Stimulated activated effector memory CD8-positive, alpha-beta T cell treated with anti-CD3 and anti-CD28 coated beads, Interleukin-12 subunit alpha, Interleukin-12 subunit beta, amount 100 ng/mL, for 72 hours (primary cell): ENCODE measurements around the gene ZC3H7A.
"Not testable (repeated sequence)": the region's sequence is repeated elsewhere in the genome, so short reads cannot be mapped to it uniquely, and the experiment has no call there.

ENCODE experiments used
- ATAC-seq: fragments of 150-1000 bp; cut with Tn5 transposase; 2 replicates; pipeline ENCODE4 v1.10.0; 2021
- DNase-seq, 2 donors: peaks; one replicate each; pipeline ENCODE4 v3.0.0; 2021 to 2022; ENCODE audit warnings: low spot score in 2 of 2
- H3K27ac Mint-ChIP-seq: one replicate; pipeline ENCODE4 v1.8.0; 2022; ENCODE audit warnings: mild to moderate bottlenecking, mixed read lengths
- H3K36me3 Mint-ChIP-seq: one replicate; pipeline ENCODE4 v1.8.0; 2022; ENCODE audit warnings: mild to moderate bottlenecking, mixed read lengths
- H3K4me1 Mint-ChIP-seq: one replicate; pipeline ENCODE4 v1.8.0; 2022; ENCODE audit warnings: mixed read lengths
- H3K4me3 Mint-ChIP-seq: one replicate; pipeline ENCODE4 v1.8.0; 2022; ENCODE audit warnings: mild to moderate bottlenecking, mixed read lengths
- H3K9me3 Mint-ChIP-seq: one replicate; pipeline ENCODE4 v1.8.0; 2022; ENCODE audit warnings: mixed read lengths

The ZC3H7A gene

DNA sequence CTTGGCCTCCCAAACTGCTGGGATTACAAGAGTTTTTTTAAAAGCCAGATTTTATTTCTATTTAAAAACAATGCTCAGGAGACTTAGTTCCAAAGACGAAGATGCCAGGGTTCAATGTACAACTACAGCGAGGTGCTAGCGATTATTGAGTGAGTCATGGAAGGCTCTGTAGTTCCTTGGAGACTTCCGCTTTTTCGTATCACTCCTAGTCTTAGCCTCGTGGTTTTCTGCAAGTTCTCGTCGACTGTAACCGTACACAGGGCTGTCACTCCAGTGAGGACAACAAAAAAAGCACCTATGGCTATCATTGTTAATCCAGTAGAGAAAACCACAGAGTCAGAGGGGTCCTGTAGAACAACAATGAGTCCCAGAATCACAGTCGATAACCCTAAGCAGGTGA, 22.7 kb upstream of the ZC3H7A start:
- no peaks in the 10 kb centered on the region for H3K9me3 Mint-ChIP-seq
- H3K27ac Mint-ChIP-seq = no peak overlapping the region
- ATAC-seq = no peak
- DNase-seq = no peak
- H3K36me3 Mint-ChIP-seq = no peaks in the 10 kb centered on the region
- H3K4me3 Mint-ChIP-seq = no peak overlapping the region
- no peaks in the 10 kb centered on the region for H3K4me1 Mint-ChIP-seq

DNA sequence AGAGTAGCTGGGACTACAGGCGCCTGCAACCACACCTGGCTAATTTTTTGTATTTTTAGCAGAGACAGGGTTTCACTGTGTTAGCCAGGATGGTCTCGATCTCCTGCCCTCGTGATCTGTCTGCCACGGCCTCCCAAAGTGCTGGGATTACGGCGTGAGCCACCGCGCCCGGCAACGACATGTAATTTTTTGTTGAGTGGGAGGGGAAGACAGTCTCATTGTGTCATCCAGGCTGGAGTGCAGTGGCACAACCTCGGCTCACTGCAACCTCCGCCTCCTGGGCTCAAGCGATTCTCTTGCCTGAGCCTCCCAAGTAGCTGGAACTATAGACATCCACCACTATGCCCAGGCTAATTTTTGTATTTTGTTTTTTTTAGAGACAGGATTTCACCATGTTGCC, 21.9 kb upstream of the ZC3H7A start:
- H3K4me1 Mint-ChIP-seq, H3K27ac Mint-ChIP-seq, H3K36me3 Mint-ChIP-seq: not testable (repeated sequence)

DNA sequence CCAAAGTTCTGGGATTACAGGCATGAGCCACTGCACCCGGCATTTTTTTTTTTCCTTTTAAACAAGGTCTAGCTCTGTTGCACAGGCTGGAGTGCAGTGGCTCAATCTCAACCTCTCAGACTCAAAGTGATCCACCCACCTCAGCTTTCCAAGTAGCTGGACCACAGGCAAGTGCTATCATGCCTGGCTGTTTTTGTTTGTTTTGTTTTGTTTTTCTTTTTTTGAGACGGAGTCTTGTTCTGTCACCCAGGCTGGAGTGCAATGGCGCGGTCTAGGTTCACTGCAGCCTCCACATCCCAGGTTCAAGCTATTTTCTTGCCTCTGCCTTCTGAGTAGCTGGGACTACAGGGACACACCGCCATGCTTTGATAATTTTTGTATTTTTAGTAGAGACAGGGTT, 19.1 kb upstream of the ZC3H7A start:
- ATAC-seq (no peak), DNase-seq (no peak)
- Mint-ChIP-seq H3K4me1 (no peaks in the 10 kb centered on the region), H3K4me3 (no peak overlapping the region), H3K36me3 (no peaks in the 10 kb centered on the region), H3K27ac (no peak overlapping the region), H3K9me3 (no peaks in the 10 kb centered on the region)

More for the DNA sequence above, 21.9 kb upstream of the ZC3H7A start:
- ATAC-seq, H3K4me3 Mint-ChIP-seq, H3K9me3 Mint-ChIP-seq, DNase-seq: not testable (repeated sequence)

DNA sequence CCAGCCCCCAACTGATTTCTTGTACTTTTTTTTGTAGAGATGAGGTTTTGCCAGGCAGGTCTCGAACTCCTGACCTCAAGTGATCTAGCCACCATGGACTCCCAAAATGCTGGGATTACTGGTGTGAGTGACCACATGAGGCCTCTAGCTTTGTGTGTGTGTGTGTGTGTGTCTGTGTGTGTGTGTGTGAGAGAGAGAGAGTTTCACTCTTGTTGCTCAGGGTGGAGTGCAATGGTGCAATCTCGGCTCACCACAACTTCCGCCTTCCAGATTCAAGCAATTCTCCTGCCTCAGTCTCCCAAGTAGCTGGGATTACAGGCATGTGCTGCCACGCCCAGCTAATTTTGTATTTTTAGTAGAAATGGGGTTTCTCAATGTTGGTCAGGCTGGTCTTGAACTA, 17.7 kb upstream of the ZC3H7A start:
- not testable (repeated sequence) for H3K36me3 Mint-ChIP-seq, H3K4me3 Mint-ChIP-seq, H3K4me1 Mint-ChIP-seq, DNase-seq, H3K27ac Mint-ChIP-seq, ATAC-seq, H3K9me3 Mint-ChIP-seq

DNA sequence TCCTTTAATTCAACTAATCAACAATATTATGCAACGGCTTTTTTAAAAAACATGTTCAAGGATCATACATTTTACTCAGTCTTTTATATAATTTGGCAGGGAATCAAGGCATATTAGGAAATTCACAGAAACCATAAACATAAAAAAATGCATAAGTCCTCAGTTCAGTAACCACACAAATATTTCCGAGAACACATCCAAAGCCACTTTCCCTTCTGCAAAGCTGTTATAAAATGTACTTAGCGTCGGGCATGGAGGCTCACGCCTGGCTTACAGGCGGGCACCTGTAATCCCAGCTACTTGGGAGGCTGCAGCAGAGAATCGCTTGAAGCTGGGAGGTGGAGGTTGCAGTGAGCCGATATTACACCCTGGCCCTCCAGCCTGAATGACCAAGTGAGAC, 9.7 kb upstream of the ZC3H7A start:
- Mint-ChIP-seq H3K4me1 (peaks cover 12% of the 10 kb centered on the region), H3K4me3 (no peak overlapping the region), H3K36me3 (no peaks in the 10 kb centered on the region), H3K27ac (no peak overlapping the region), H3K9me3 (no peaks in the 10 kb centered on the region)
- DNase-seq = no peak
- ATAC-seq = no peak

DNA sequence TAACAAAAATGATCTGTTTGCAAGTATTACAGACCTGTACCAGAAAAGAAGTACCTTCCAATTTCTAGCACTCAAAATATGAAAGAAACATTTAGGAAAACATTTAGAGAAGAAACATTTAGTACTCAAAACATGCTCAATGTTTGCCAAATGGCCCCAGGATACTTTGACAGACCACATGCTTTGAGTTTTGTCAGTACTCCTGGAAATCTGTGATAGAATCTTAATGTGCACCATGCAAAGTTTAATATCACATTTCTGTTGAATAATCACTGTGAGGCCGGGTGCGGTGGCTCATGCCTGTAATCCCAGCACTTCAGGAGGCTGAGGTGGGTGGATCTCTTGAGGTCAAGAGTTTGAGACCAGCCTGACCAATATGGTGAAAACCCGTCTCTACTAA, 8.5 kb upstream of the ZC3H7A start:
- ATAC-seq (no peak), DNase-seq (no peak)
- Mint-ChIP-seq H3K9me3 (no peaks in the 10 kb centered on the region), H3K36me3 (no peaks in the 10 kb centered on the region), H3K4me1 (peaks cover 16% of the 10 kb centered on the region), H3K27ac (no peak overlapping the region), H3K4me3 (no peak overlapping the region)

DNA sequence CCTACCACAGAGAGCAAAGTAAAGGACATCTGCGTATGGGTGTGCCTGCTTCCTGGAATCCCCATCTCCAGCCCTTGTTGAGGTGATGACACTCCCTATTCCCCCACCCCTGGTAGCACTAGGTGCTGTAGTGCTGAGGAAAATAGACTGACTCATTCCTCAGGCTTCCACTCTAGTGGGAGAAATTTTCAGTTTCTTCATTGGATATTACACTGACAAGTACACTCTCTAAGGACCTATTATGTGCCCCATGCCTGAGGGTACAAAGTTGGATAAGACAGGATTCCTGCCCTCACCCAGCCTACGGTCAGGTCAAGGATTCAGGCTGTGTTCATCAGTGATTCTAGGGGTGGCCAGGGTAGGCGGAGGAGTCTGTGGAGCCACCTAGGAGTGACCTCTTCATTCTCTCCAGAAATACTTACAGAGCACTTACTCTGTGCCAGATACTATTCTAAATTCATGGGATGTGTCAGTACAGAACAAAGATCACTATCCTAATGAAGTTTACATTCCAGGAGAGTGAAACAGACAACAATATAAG, 4.5 kb upstream of the ZC3H7A start:
- Mint-ChIP-seq H3K27ac (peak overlapping the region; percentile 15), H3K4me1 (peaks cover 39% of the 10 kb centered on the region), H3K9me3 (no peaks in the 10 kb centered on the region), H3K4me3 (no peak overlapping the region), H3K36me3 (peaks cover 1% of the 10 kb centered on the region)
- DNase-seq (no peak), ATAC-seq (no peak)

DNA sequence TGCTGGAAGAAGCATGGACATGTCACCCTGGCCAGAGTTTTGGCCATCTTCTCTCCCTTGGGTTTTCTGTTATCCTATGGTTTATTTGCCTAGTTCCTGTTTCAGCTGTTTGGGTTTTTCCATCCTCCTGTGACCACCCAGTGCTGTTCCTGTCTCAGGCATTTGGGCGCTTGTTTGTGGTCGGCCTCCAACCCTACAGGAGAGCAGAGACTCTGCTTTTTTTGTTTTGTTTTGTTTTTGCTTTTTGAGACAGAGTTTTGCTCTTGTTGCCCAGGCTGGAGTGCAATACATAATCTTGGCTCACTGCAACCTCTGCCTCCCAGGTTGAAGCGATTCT, 3.3 kb upstream of the ZC3H7A start:
- Mint-ChIP-seq H3K4me3 (peak overlapping the region; percentile 90), H3K36me3 (peaks cover 13% of the 10 kb centered on the region), H3K9me3 (no peaks in the 10 kb centered on the region), H3K4me1 (peaks cover 45% of the 10 kb centered on the region), H3K27ac (peak overlapping the region; percentile 91)
- ATAC-seq (no peak), DNase-seq (no peak)

DNA sequence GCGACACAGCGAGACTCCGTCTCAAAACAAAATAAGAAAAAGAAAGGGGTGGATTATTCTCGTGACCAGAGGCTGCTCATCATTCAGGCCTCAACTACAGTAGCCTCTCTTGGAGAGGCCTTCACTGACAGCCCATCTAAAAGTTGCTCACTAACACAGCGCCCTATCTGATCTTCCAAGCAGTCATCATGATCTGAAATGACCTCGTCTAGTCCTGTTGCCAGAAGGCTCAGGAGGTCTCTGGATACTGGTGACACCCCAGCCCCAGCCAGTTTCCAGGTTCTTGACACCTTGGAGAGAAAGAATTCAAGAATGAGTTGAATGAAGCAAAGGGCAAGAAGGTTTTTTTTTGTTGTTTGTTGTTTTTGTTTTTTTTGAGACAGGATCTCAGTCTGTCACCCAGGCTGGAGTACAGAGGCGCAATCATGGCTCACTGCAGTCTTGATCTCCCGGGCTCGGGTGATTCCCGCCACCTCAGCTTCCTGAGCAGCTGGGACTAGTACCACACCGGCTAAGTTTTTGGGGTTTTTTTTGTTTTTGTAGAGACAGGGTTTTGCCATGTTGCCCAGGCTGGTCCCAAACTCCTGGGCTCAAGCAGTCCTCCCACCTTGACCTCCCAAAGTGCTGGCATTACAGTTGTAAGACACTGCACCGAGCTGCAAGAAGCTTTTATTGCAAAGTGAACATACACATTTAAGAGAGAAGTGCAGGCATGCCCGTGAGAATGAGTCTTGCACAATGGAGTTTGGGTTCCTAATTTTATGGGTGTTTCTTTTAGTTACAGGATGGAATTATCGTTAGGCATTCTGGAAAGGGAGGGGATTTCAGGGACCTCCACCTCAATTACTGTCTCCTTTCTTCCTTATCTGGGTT, 2.7 kb upstream of the ZC3H7A start:
- Mint-ChIP-seq H3K9me3 (no peaks in the 10 kb centered on the region), H3K27ac (peak overlapping the region; percentile 91), H3K4me1 (peaks cover 52% of the 10 kb centered on the region), H3K36me3 (peaks cover 20% of the 10 kb centered on the region), H3K4me3 (peak overlapping the region; percentile 90)
- ATAC-seq = no peak
- DNase-seq = no peak

DNA sequence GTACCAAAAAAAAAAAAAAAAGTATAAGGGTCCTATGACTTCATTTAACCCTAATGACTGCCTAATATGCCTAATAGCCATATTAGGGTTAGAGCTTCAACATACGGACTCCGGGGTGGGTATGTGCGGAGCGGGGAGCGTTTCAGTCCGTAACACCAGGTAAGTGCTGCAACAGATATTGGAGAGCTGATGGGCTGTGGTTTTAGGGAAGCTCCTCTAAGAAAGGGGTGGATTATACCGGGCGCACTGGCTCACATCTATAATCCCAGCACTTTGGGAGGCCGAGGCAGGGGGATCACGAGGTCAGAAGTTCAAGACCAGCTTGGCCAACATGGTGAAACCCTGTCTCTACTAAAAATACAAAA, 1.9 kb upstream of the ZC3H7A start:
- Mint-ChIP-seq H3K4me1 (peaks cover 59% of the 10 kb centered on the region), H3K36me3 (peaks cover 27% of the 10 kb centered on the region), H3K27ac (peak overlapping the region; percentile 91), H3K4me3 (peak overlapping the region; percentile 90), H3K9me3 (no peaks in the 10 kb centered on the region)
- ATAC-seq = no peak
- DNase-seq = no peak

DNA sequence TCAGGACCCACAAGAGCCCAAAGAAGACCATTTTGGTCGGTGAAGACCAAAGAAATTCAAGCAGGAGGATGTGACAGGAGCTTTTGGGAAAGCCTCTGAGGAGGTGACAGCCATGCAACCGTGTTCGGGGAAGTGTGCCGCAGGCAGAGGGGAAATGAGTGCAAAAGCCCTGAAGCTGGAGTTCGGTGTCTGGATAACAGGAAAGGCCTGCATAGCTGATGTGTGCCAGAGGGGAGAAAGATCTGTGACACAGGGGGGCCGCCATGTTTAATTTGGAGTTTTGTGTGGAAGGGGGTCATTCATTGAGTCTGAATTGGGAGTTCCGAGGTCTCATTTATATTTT, 870 bp upstream of the ZC3H7A start:
- Mint-ChIP-seq H3K4me3 (peak overlapping the region; percentile 90), H3K9me3 (no peaks in the 10 kb centered on the region), H3K36me3 (peaks cover 38% of the 10 kb centered on the region), H3K27ac (peak overlapping the region; percentile 91), H3K4me1 (peaks cover 66% of the 10 kb centered on the region)
- no peak for ATAC-seq
- no peak for DNase-seq

DNA sequence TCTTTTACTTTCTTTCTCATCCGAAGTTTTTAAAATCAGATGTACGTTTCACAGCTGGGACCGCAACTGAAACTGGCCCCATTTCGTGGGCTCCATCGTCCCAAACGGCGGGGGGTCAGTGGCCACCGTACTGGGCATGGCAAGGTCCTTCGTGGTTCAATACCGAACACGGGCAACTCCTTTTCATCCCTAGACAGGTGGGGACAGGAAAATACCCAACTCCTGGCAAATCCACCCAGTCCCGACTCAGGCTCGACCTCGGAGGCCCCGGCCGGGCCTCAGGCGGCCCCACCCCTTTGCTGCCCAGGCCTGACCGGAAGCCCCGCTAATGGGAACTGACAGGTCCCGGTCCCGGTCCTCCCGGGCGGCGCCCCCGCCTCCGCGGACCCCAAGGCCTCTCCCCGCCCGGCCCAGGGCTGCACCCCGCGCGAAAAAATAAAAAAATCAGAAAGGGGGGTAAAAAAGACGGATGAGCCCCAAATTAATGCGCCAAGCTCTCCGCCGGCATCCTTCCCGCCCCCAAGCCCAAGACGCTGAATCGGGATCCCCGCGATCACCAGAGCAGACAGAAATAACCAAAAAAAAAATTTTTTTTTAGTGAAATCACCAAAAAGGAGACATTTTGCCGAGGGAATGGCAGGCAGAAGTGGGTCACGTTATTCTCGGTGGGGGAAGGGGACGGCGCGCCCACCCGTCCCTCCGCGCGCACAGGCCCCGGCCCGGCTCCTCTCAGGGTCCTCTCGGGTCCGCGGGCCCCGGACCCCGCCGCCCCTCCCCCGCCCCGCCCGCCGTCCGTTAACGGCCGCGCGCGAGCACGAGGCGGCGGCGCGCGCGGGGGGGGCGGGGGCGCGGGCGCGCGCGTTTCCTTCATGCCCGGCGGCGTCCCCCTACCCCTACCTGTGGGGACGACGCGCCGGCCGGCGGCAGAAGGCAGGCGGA, 562 bp downstream of the ZC3H7A start:
- Mint-ChIP-seq H3K27ac (peak overlapping the region; percentile 91), H3K4me1 (peaks cover 74% of the 10 kb centered on the region), H3K9me3 (no peaks in the 10 kb centered on the region), H3K4me3 (peak overlapping the region; percentile 90), H3K36me3 (peaks cover 38% of the 10 kb centered on the region)
- peak; percentile 31 to 70 for DNase-seq
- no peak for ATAC-seq

DNA sequence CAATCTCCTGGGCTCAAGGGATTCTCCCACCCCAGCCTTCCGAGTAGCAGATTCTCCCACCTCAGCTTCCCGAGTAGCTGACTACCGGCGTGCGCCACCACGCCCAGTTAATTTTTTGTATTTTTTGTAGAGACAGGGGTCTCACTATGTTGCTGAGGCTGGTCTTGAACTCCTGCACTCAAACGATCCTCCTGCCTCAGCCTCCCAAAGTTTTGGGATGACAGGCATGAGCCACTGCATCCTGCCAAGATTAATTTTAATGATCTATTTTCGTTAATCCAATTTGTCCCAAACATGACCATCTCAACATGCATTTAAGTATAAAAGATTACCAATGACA, 1.2 kb downstream of the ZC3H7A start:
- Mint-ChIP-seq H3K9me3 (no peaks in the 10 kb centered on the region), H3K27ac (peak overlapping the region; percentile 91), H3K4me3 (peak overlapping the region; percentile 90), H3K4me1 (peaks cover 78% of the 10 kb centered on the region), H3K36me3 (peaks cover 38% of the 10 kb centered on the region)
- DNase-seq = no peak
- no peak for ATAC-seq

DNA sequence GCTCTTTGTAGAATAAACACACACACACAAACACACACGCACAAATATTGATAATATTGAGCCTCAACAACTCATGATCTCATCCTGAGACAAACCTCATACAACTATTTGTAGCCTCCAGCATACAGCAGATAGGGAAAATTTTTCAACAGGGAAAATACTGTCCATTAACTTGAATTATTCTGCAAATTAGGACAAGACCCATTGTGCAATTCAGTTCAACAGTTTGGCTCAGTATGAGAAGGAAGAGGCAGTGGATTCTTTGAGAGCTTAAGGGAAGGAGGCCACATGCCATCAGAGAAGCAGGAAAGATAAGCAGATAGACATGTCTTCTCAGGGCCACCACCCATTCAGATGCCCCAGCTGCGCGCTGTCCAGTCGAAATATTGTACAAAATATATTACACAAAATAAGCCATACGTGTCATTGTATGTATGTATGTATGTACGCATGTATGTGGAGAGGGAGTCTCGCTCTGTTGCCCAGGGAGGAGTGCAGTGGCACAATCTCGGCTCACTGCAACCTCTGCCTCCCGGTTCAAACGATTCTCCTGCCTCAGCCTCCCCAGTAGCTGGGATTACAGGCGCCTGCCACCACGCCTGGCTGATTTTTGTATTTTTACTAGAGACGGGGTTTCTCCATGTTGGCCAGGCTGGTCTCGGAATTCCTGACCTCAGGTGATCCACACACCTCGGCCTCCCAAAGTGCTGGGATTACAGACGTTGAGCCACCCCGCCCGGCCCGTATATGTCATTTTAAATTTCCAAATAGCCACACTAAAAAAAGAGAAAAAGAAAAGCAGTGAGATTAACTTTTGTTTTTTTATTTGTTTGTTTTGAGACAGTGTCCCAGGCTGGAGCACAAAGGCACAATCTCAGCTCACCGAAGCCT, 1.8 kb downstream of the ZC3H7A start:
- Mint-ChIP-seq H3K4me3 (peak overlapping the region; percentile 90), H3K9me3 (no peaks in the 10 kb centered on the region), H3K27ac (peak overlapping the region; percentile 91), H3K36me3 (peaks cover 42% of the 10 kb centered on the region), H3K4me1 (peaks cover 80% of the 10 kb centered on the region)
- ATAC-seq = no peak
- no peak for DNase-seq

DNA sequence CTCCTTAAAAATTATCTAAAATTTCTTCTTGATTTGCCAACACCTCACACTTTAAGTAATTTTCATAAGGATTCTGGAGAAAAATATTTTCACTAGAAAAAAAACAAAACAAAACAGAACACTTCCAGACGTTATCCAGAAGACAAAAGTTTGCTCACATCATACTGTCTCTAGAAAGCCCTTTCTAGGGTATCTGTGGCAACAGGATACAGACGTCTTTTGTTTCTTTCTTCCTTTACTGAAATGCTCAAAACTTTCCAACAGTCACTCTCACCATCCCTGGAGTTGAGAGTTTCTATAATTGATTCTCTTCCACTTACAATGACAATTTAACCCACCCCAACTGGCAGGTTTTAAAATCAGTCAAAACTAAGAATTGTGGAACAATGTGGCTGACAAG, 2.6 kb downstream of the ZC3H7A start:
- peak overlapping the region; percentile 91 for H3K27ac Mint-ChIP-seq
- ATAC-seq = no peak
- no peak for DNase-seq
- H3K4me1 Mint-ChIP-seq = peaks cover 75% of the 10 kb centered on the region
- peaks cover 49% of the 10 kb centered on the region for H3K36me3 Mint-ChIP-seq
- H3K9me3 Mint-ChIP-seq = no peaks in the 10 kb centered on the region
- H3K4me3 Mint-ChIP-seq = peak overlapping the region; percentile 90
